DOHH2 (cell line): ENCODE measurements around the gene MBD6.

Experiments used
- CTCF ChIP-seq: fragments of 200-600 bp; sonication (generic); IDR thresholded peaks from one replicate; pipeline ENCODE4 v1.5.1; 2014; ENCODE audit warnings: antibody characterized with exemption, mild to moderate bottlenecking, low read depth, low read length; ENCODE audit not compliant: poor library complexity, severe bottlenecking
- EZH2phosphoT487 ChIP-seq: fragments of 200-600 bp; sonication (generic); IDR thresholded peaks from 2 replicates; pipeline ENCODE4 v1.6.1; 2017; ENCODE audit warnings: borderline replicate concordance, mild to moderate bottlenecking, antibody characterized with exemption, low read length, moderate library complexity, mixed read lengths

GRCh38 chr12:57525615-57526383, 3.2 kb downstream of the MBD6 start:
- no peak for TF ChIP-seq CTCF
- TF ChIP-seq EZH2phosphoT487: no peak
